GM12872 (cell line): ENCODE measurements around the gene STARD3.

Source experiments
- TF ChIP-seq, protein P1 (sequence below): IDR thresholded peaks from 3 replicates; pipeline ENCODE4 v1.5.1; 2011; ENCODE audit warnings: low read depth, mild to moderate bottlenecking, low read length, moderate library complexity; ENCODE audit not compliant: insufficient read depth

STARD3 gene

DNA sequence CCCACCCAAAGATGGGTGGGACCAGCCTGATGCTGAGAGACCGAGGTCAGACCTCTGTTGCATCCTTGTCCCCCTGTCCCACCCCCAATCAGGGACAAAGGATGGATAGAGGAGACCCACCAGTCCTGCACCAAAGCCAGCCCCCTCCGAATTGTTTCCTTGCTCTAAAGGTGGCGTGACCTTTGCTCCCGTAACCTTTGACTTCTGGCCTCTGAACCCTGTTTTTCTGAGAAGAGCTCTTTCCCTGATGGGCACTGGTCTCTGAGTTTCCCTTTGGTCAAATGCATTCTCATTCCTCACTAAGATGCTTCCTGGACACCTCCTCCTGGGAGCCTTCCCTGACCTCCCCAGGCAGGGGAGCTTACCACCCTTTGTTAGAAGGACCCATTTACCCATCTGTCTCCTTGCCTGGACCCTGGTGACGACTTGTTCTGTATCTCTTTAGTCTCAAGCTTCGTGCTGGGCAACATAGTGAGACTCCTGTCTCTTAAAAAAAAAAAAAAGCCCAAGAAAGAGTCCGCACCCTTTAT, 23.9 kb upstream of the STARD3 start:
- TF ChIP-seq, protein P1, sequence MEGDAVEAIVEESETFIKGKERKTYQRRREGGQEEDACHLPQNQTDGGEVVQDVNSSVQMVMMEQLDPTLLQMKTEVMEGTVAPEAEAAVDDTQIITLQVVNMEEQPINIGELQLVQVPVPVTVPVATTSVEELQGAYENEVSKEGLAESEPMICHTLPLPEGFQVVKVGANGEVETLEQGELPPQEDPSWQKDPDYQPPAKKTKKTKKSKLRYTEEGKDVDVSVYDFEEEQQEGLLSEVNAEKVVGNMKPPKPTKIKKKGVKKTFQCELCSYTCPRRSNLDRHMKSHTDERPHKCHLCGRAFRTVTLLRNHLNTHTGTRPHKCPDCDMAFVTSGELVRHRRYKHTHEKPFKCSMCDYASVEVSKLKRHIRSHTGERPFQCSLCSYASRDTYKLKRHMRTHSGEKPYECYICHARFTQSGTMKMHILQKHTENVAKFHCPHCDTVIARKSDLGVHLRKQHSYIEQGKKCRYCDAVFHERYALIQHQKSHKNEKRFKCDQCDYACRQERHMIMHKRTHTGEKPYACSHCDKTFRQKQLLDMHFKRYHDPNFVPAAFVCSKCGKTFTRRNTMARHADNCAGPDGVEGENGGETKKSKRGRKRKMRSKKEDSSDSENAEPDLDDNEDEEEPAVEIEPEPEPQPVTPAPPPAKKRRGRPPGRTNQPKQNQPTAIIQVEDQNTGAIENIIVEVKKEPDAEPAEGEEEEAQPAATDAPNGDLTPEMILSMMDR: no peak

DNA sequence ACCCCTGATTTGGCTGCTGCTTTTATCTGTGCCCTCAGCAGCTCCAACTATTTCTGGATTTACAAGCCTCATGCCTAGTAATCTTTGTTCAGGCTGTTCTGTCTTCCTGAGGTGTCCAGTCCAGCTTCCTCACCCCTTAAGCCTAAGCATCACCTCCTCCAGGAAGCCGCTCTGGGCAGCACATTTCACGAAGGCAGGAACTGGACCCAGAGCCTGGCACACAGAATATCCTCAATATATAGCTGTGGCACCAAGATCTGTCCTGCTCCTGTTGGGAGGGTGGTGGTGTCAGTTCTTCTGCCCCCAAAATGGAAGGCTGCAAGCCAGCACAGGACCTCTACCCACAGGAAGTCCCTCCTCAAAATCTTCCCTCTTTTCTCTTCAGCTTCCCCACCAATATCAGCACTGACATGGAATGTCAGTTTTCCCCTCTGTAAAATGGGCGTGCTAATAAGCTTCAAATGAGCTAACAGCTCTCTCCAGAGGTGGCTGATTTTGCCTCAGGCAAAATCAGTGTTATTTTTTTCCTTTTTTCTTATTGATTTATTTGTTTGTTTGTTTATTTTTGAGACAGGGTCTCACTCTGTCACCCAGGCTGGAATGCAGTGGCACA, 22.3 kb upstream of the STARD3 start:
- TF ChIP-seq, protein P1: no peak

DNA sequence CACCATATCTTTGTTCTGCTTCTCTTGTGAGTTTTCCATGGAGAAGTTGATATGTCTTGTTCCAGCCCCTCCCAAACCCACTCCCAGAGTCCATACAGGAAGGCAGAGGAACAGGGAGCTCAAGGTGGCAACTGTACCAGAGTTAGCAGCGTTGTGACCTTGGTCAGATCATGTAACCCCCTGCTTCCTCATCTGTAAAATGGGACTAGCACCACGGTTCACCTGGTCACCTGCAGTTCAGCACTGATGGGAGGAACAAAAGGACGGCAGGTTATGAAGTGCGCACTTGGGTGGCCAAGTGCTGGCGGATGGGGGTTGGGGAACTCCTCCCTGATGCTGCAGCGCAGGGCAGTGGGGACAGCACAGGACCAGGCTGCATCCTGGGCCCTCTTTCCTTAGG, 21.5 kb upstream of the STARD3 start:
- TF ChIP-seq, protein P1: no peak

DNA sequence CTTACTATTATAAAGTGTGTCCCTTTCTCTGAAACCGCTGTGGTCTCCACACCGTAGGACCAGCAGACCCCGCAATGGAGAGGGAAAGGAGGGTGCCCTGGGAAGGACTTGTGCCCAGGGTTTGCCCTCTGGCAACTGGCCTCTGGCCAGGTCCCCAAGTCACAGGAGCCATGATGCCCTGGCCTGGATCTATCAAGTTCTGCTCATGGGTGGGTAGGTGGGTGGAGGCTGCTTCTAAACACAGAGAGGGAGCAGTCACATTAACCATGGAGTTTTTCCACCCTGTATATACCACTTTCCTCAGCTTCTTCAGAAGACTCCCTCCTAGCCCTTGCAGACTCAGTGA, 19.9 kb upstream of the STARD3 start:
- TF ChIP-seq, protein P1: no peak

DNA sequence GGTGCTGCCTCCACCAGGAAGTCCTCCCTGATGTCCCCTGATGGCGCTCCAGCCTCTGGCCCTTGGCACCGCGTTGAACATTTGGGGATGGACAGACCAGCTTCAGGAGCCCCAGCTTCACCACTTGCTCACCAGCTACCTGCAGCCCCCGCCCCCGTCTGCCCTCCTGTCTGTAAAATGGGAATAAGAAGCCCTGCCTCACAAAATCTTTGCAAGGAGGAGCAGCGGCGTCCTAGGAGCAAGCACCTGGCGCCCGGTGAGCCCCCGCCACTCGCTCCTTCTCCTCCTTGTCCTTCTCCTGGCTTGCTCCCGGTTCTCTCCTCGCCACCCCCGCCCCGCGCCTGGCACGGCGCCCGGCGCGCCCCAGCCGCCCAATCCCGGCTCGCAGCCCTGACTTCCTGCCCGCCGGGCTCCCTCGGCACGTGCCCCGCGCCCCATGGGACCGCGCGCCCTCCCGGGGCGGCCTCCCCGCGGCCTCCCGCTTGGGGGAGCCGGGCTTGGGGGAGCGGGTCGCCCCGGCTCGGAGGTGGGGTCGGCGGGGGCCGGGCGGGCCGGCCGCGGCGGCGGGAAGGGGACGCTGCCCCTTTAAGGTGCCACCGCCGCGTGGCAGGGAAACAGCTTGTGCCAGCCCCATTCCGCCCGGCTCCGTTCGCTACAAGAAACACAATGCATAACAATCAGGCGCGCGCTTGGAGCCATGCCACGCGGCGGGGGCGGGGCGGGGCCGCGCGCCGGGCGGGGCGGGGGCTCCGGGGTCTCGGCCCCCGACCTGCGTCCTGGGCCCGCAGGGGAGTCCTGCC, 19.3 kb upstream of the STARD3 start:
- TF ChIP-seq, protein P1: no peak

DNA sequence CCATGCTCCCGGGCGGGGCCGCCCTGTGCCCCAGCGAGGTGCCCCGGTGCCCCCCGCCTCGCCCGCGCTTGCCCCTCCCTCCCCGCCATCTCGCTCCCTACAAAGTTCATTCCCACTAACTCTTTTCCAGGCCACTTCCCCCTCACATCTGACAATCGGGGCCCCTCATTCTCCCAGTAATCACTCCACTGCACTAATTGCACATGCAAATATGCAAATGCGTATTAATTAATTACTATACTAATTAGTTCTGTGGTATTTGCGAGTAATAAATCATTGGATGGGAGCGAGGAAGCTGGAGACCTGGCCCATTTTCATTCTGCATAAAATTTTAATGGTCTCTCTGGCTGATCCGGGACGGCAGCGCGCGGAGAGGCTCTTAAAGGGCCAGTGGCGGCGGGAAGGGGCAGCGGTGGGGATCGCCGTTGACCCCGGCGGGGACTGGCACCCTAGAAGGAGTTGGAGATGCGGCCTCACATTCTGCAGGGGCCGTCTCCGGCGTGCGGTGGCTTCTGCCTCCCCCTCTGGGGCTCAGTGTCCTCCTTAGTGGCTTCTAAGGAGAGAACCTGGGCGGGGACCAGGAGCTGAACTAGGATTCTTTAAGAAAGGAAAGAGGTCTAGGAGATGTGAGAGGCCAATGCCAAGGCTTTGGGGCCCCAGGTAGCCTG, 18.6 kb upstream of the STARD3 start:
- TF ChIP-seq, protein P1: no peak
